Left kidney (tissue), 1 donor: ENCODE data around the gene NOP16. TPM values are rescaled to one million over a fixed set of nuclear protein-coding genes. Genes with fewer than 3 reads are reported as not detected.

ENCODE experiments used
- polyA plus RNA-seq: library from polyadenylated mRNA; unstranded; fragments of 120-200 nt; gene quantifications from one replicate; pipeline ENCODE4 v1.2.1, GENCODE V29; 2013; ENCODE audit not compliant: insufficient read length

The NOP16 gene
- polyA plus RNA-seq, 1 donor = 30.8 TPM

Other genes with a start within 250 kb of the NOP16 start
- 20.5 TPM for gene SIMC1, start 150.2 kb downstream of the NOP16 start, polyA plus RNA-seq
- gene KIAA1191, start 26.8 kb downstream of the NOP16 start, polyA plus RNA-seq = 152 TPM
- gene ARL10, start 23.1 kb downstream of the NOP16 start, polyA plus RNA-seq = 16.8 TPM
- 89.8 TPM for gene HIGD2A, start 153 bp upstream of the NOP16 start, polyA plus RNA-seq
- gene CLTB, start 27.9 kb upstream of the NOP16 start, polyA plus RNA-seq = 45.0 TPM
- 56.6 TPM for gene FAF2, start 59.8 kb upstream of the NOP16 start, polyA plus RNA-seq
- gene RNF44, start 148.8 kb upstream of the NOP16 start, polyA plus RNA-seq = 51.1 TPM
- 25.0 TPM for gene CDHR2, start 160.7 kb upstream of the NOP16 start, polyA plus RNA-seq
- 2.2 TPM for gene GPRIN1, start 221.6 kb upstream of the NOP16 start, polyA plus RNA-seq
- gene SNCB, start 241.9 kb upstream of the NOP16 start, polyA plus RNA-seq = 0.20 TPM
- not detected for gene EIF4E1B, start 242.1 kb upstream of the NOP16 start, polyA plus RNA-seq